H1 (cell line): ENCODE measurements around the gene SPI1. TPM values are rescaled to one million over a fixed set of nuclear protein-coding genes. Genes with fewer than 3 reads are reported as not detected.

Experiments used
- CTCF ChIA-PET: fragments of 300-600 bp; sonication (Branson Sonifier 250); formaldehyde crosslinking; loops from one replicate; lab custom pipeline; 2021; ENCODE audit not compliant: partially characterized antibody; lab: Charles Lee
- POLR2A ChIA-PET: fragments of 300-600 bp; sonication (Branson Sonifier 250); formaldehyde crosslinking; loops from one replicate; lab custom pipeline; 2021; ENCODE audit warnings: inconsistent platforms; ENCODE audit not compliant: partially characterized antibody; lab: Charles Lee
- DNase-seq, 2 experiments: peaks; one replicate each; pipeline versions ENCODE4 v3.0.0 to v3.0.0-alpha.2; 2010 to 2022; ENCODE audit warnings: low spot score in 2 of 2, low read depth in 1 of 2, mixed read lengths in 1 of 2
- FAIRE-seq: peaks from 2 replicates; lab custom pipeline; 2011; peaks lifted over from hg19 to GRCh38; lab: Jason Lieb, UNC
- H2AFZ ChIP-seq: 2 replicates; pipeline ENCODE4 v1.8.1; 2012; ENCODE audit warnings: low read length, inconsistent platforms
- H2AK5ac ChIP-seq: 2 replicates; pipeline ENCODE4 v1.6.1; 2013; ENCODE audit warnings: low read depth, low read length
- H2BK120ac ChIP-seq: replicated peaks from 2 replicates; pipeline ENCODE3; 2013; ENCODE audit warnings: low read depth, low read length, inconsistent platforms
- H2BK12ac ChIP-seq: 2 replicates; pipeline ENCODE4 v1.6.1; 2013; ENCODE audit warnings: low read depth, low read length
- H2BK15ac ChIP-seq: 2 replicates; pipeline ENCODE4 v1.6.1; 2013; ENCODE audit warnings: low read length
- H2BK20ac ChIP-seq: 2 replicates; pipeline ENCODE4 v1.6.1; 2013; ENCODE audit warnings: low read length
- H2BK5ac ChIP-seq: 2 replicates; pipeline ENCODE4 v1.6.1; 2013; ENCODE audit warnings: low read depth, low read length
- H3K14ac ChIP-seq: 2 replicates; pipeline ENCODE4 v1.6.1; 2013; ENCODE audit warnings: inconsistent platforms; ENCODE audit not compliant: insufficient read length
- H3K18ac ChIP-seq: 2 replicates; pipeline ENCODE4 v1.6.1; 2013; ENCODE audit warnings: low read length; ENCODE audit errors: extremely low read depth
- H3K23ac ChIP-seq: 2 replicates; pipeline ENCODE4 v1.6.1; 2013; ENCODE audit warnings: inconsistent platforms; ENCODE audit not compliant: insufficient read length
- H3K23me2 ChIP-seq: 2 replicates; pipeline ENCODE4 v1.6.1; 2013; ENCODE audit warnings: low read depth, low read length
- H3K27ac ChIP-seq: 2 replicates; pipeline ENCODE4 v1.6.1; 2011; ENCODE audit warnings: low read depth, low read length, inconsistent platforms
- H3K27me3 ChIP-seq, 4 experiments: replicated peaks in 1 of 4; 1 replicate in 1 of 4; 2 replicates in 3 of 4; pipeline versions ENCODE4 v1.6.1 to v1.8.1; 2011 to 2013; ENCODE audit warnings: low read length in 3 of 4, mild to moderate bottlenecking in 3 of 4, inconsistent platforms in 2 of 4, mixed read lengths in 2 of 4, moderate library complexity in 1 of 4; ENCODE audit not compliant: control insufficient read depth in 3 of 4, insufficient read depth in 3 of 4; ENCODE audit errors: extremely low read depth in 1 of 4
- H3K36me3 ChIP-seq, 4 experiments: 2 replicates each; pipeline versions ENCODE4 v1.6.1 to v1.8.1; 2011 to 2013; ENCODE audit warnings: mild to moderate bottlenecking in 4 of 4, low read length in 3 of 4, moderate library complexity in 2 of 4, control low read depth in 1 of 4, inconsistent platforms in 1 of 4; ENCODE audit not compliant: insufficient read depth in 4 of 4, control insufficient read depth in 2 of 4
- H3K4ac ChIP-seq: replicated peaks from 2 replicates; pipeline ENCODE3; 2013; ENCODE audit warnings: low read length, low read depth, mixed read lengths, inconsistent platforms; ENCODE audit not compliant: insufficient read length
- H3K4me1 ChIP-seq, 4 experiments: replicated peaks in 1 of 4; 1 replicate in 1 of 4; 2 replicates in 3 of 4; pipeline versions ENCODE4 v1.6.1 to v1.8.1; 2011 to 2013; ENCODE audit warnings: low read length in 3 of 4, inconsistent platforms in 2 of 4, mixed read lengths in 1 of 4; ENCODE audit not compliant: insufficient read depth in 4 of 4, control insufficient read depth in 3 of 4
- H3K4me2 ChIP-seq, 2 experiments: 2 replicates each; pipeline versions ENCODE4 v1.6.1 to v1.8.1; 2011 to 2013; ENCODE audit warnings: low read depth in 2 of 2, low read length in 2 of 2, control low read depth in 1 of 2, inconsistent platforms in 1 of 2, mild to moderate bottlenecking in 1 of 2; ENCODE audit not compliant: insufficient read depth in 1 of 2
- H3K4me3 ChIP-seq, 4 experiments: fragments of 200-600, 300-600 bp in 1 of 4; sonication (generic), shearing (Covaris generic), sonication (Bioruptor Twin) in 1 of 4; 2 replicates each; pipeline versions ENCODE4 v1.5.1 to v1.8.1; 2011 to 2016; ENCODE audit warnings: low read length in 4 of 4, low read depth in 3 of 4, control low read depth in 2 of 4, inconsistent platforms in 2 of 4, mild to moderate bottlenecking in 2 of 4, mixed read lengths in 1 of 4, moderate library complexity in 1 of 4; ENCODE audit not compliant: insufficient read depth in 2 of 4; ENCODE audit errors: extremely low read depth in 1 of 4
- H3K56ac ChIP-seq: replicated peaks from 2 replicates; pipeline ENCODE3; 2013; ENCODE audit warnings: low read depth, mild to moderate bottlenecking, mixed read lengths, low read length, inconsistent platforms; ENCODE audit not compliant: insufficient read length
- H3K79me1 ChIP-seq: 2 replicates; pipeline ENCODE4 v1.6.1; 2013; ENCODE audit warnings: low read depth, low read length, control low read depth
- H3K79me2 ChIP-seq, 2 experiments: 2 replicates each; pipeline versions ENCODE4 v1.6.1 to v1.8.1; 2012 to 2013; ENCODE audit warnings: low read length in 2 of 2, mild to moderate bottlenecking in 2 of 2, inconsistent platforms in 1 of 2; ENCODE audit not compliant: insufficient read depth in 2 of 2, control insufficient read depth in 1 of 2
- H3K9ac ChIP-seq, 4 experiments: replicated peaks in 1 of 4; 1 replicate in 1 of 4; 2 replicates in 3 of 4; pipeline versions ENCODE4 v1.6.1 to v1.8.1; 2011 to 2013; ENCODE audit warnings: low read depth in 3 of 4, low read length in 3 of 4, control low read depth in 2 of 4, mild to moderate bottlenecking in 2 of 4, moderate library complexity in 2 of 4, inconsistent platforms in 1 of 4; ENCODE audit errors: extremely low read depth in 1 of 4
- H3K9me3 ChIP-seq, 2 experiments: 2 replicates each; pipeline versions ENCODE4 v1.6.1 to v1.8.1; 2012 to 2013; ENCODE audit warnings: mild to moderate bottlenecking in 2 of 2, moderate library complexity in 2 of 2, control low read depth in 1 of 2, inconsistent platforms in 1 of 2, low read depth in 1 of 2, low read length in 1 of 2, mixed read lengths in 1 of 2; ENCODE audit not compliant: insufficient read depth in 2 of 2
- H4K20me1 ChIP-seq, 2 experiments: replicated peaks in 1 of 2; 2 replicates each; pipeline versions ENCODE3 to v1.8.1; 2011 to 2013; ENCODE audit warnings: inconsistent platforms in 2 of 2, low read length in 2 of 2, mild to moderate bottlenecking in 1 of 2; ENCODE audit not compliant: insufficient read depth in 2 of 2, control insufficient read depth in 1 of 2
- H4K5ac ChIP-seq: 2 replicates; pipeline ENCODE4 v1.6.1; 2013; ENCODE audit warnings: low read length, low read depth, mixed read lengths, inconsistent platforms; ENCODE audit not compliant: insufficient read length
- H4K8ac ChIP-seq: 2 replicates; pipeline ENCODE4 v1.8.0; 2013; ENCODE audit warnings: mild to moderate bottlenecking, moderate library complexity, low read length, inconsistent platforms; ENCODE audit not compliant: insufficient read depth; ENCODE audit errors: extremely low read depth
- H4K91ac ChIP-seq: replicated peaks from 2 replicates; pipeline ENCODE3; 2013; ENCODE audit warnings: low read length, mixed read lengths, inconsistent platforms; ENCODE audit not compliant: insufficient read length
- CHD2 ChIP-seq: IDR thresholded peaks from 2 replicates; pipeline ENCODE4 v1.6.1; 2012; ENCODE audit warnings: low read length, improper control_type of control experiment
- CTBP2 ChIP-seq: IDR thresholded peaks from 2 replicates; pipeline ENCODE4 v1.7.0; 2011; ENCODE audit warnings: borderline replicate concordance, mild to moderate bottlenecking, moderate library complexity, mixed read lengths, low read length; ENCODE audit not compliant: insufficient read depth, insufficient read length
- EGR1 ChIP-seq: IDR thresholded peaks from 2 replicates; pipeline ENCODE4 v1.6.1; 2011; ENCODE audit warnings: low read depth, low read length, borderline replicate concordance
- GABPA ChIP-seq: IDR thresholded peaks from 2 replicates; pipeline ENCODE4 v1.6.1; 2011; ENCODE audit warnings: mild to moderate bottlenecking, low read length, moderate library complexity, borderline replicate concordance; ENCODE audit not compliant: insufficient read depth
- POLR2A ChIP-seq, 2 experiments: IDR thresholded peaks; 1 replicate in 1 of 2; 2 replicates in 1 of 2; pipeline ENCODE4 v1.6.1; 2011; ENCODE audit warnings: low read depth in 2 of 2, low read length in 2 of 2, mild to moderate bottlenecking in 2 of 2; ENCODE audit errors: control extremely low read depth in 1 of 2
- POU5F1 ChIP-seq: IDR thresholded peaks from 2 replicates; pipeline ENCODE4 v1.6.1; 2011; ENCODE audit warnings: low read depth, mild to moderate bottlenecking, low read length, moderate library complexity
- RBBP5 ChIP-seq: IDR thresholded peaks from 2 replicates; pipeline ENCODE4 v1.7.1; 2012; ENCODE audit warnings: low read depth, mild to moderate bottlenecking, inconsistent platforms, low read length, moderate library complexity, borderline replicate concordance
- RNF2 ChIP-seq: fragments of 200-900, 300-1000 bp; sonication (generic); IDR thresholded peaks from 2 replicates; pipeline ENCODE4 v1.7.1; 2016; ENCODE audit warnings: borderline replicate concordance, low read depth, mild to moderate bottlenecking, antibody characterized with exemption, low read length; ENCODE audit not compliant: poor library complexity, severe bottlenecking; ENCODE audit errors: missing control alignments
- SP1 ChIP-seq: IDR thresholded peaks from 2 replicates; pipeline ENCODE4 v1.6.1; 2011; ENCODE audit warnings: low read depth, low read length
- ZNF274 ChIP-seq: IDR thresholded peaks from 2 replicates; pipeline ENCODE4 v1.7.0; 2012; ENCODE audit warnings: low read length, borderline replicate concordance; ENCODE audit errors: extremely low read depth
- WGBS, 2 experiments: shearing (Covaris generic) in 1 of 2; methylation state at CpG; one replicate each; pipeline versions ENCODE4 v1.1.6 to v1.1.7; 2013 to 2015; ENCODE audit warnings: low lambda C conversion rate in 2 of 2, mixed read lengths in 2 of 2, inconsistent platforms in 1 of 2, low coverage in 1 of 2, missing lambda C conversion rate in 1 of 2; ENCODE audit not compliant: insufficient replicate concordance in 2 of 2, insufficient coverage in 1 of 2, insufficient read length in 1 of 2; ENCODE audit errors: extremely low coverage in 1 of 2, missing lambda C conversion rate in 1 of 2; 5-methylcytosine and 5-hydroxymethylcytosine counted together
- polyA plus RNA-seq, 7 experiments: library from polyadenylated mRNA; depleted of rRNA in 3 of 7; stranded (reverse) in 5 of 7; unstranded in 2 of 7; fragments of >200 nt in 5 of 7; fragments of 200-250 nt in 2 of 7; gene quantifications; 1 replicate in 5 of 7; 2 replicates in 1 of 7; 4 replicates in 1 of 7; pipeline versions ENCODE4 v1.2.1 to v1.2.3, GENCODE V29; 2011 to 2013; ENCODE audit warnings: missing spikeins in 2 of 7, mixed read lengths in 2 of 7
- total RNA-seq: library from RNA; stranded (reverse); fragmentation: NEBNext Ultra II Directional; extraction: Animal tissue kit (Norgen Biotek cat#: 25700); gene quantifications from 2 replicates; pipeline ENCODE4 v1.2.1, GENCODE V29; 2021
- TF ChIP-seq, protein P1 (sequence below): IDR thresholded peaks from 2 replicates; pipeline ENCODE4 v1.6.1; 2012; ENCODE audit warnings: inconsistent platforms

SPI1 gene
- total and polyA plus RNA-seq, 2 of the 8 experiments (the other 6 are each of a cell fraction or from before 2014, with no cell fraction given): 0.12 TPM; not detected in 1

DNA sequence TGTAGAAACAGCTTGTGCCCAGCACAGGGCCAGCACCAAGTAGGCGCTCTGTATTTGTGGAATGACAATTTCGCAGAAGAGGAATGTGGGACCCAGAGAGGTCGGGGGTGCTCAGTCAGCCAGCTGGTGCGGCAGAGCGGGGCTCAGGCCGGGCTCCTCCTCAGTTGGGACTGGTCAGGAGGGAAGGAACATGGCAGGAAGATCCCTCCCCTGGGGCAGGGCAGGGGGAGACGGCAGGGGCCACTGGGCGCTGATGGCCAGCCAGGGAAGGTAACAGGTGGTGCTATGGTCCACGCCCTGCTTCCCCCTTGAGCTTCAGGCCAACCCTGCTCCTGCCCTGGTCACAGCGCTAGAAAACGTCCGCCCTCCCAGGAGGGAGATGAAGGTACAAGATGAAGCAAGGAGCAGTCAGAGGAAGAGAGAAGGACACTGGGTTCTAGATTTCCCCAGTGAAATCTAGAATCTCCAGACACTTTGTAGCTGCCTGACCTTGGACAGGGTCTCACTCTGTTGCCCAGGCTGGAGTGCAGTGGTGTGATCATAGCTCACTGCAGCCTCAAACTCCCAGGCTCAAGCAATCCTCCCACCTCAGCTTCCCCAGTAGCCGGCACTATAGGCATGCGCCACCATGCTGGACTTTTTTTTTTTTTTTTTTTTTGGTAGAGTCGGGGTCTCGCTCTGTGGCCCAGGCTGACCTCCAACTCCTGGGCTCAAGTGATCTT, 13.5 kb upstream of the SPI1 start:
- Histone ChIP-seq H3K4me1 (peaks cover 0 to 7% (median 0%) of the 10 kb centered on the region in 4 experiments; a peak in 2 of 7 replicates), H3K79me1 (no peaks in the 10 kb centered on the region), H2AK5ac (no peak overlapping the region), H2BK12ac (no peak overlapping the region), H3K27ac (no peak overlapping the region), H3K27me3 (no peaks in the 10 kb centered on the region), H4K91ac (no peak overlapping the region), H4K8ac (peak overlapping the region; percentile 64; the same call in 1 of the 2 replicates), H2BK15ac (no peak overlapping the region), H3K4ac (no peak overlapping the region), H3K18ac (no peak overlapping the region), H3K4me3 (no peak overlapping the region), H3K9ac (no peak overlapping the region), H3K56ac (no peak overlapping the region), H3K79me2 (no peaks in the 10 kb centered on the region), H3K9me3 (no peaks in the 10 kb centered on the region)
- no peak for FAIRE-seq
- 88% methylated on average over 14 of the region's 16 CpGs; no CpG with 5 or more reads in 1 of the 2 experiments for WGBS, 2 experiments
- POLR2A ChIA-PET: interaction anchor here (1.0 to 5.4 kb wide), 3 partner anchors 8 to 27 kb away, joined by 3 to 29 read pairs (median 3); partner anchors contain the start of gene SLC39A13
- no peak for DNase-seq
- TF ChIP-seq GABPA (no peak), CHD2 (no peak), ZNF274 (no peak), RNF2 (no peak), CTBP2 (no peak), RBBP5 (no peak), EGR1 (no peak), POLR2A (IDR thresholded peaks at IDR 0.05; ENCODE audit: control extremely low read depth in 1 of 2, low read depth in 2 of 2, low read length in 2 of 2) (no peak), POU5F1 (no peak), SP1 (no peak)
- TF ChIP-seq, protein P1, sequence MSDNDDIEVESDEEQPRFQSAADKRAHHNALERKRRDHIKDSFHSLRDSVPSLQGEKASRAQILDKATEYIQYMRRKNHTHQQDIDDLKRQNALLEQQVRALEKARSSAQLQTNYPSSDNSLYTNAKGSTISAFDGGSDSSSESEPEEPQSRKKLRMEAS: no peak
- TF ChIP-seq, all 59 proteins: peak for 0
- Histone ChIP-seq H4K20me1 (no peaks in the 10 kb centered on the region), H3K14ac (no peak overlapping the region), H2BK5ac (0 out of 2 replicates have a peak overlapping the region, but pooled peaks have one; percentile 26), H4K5ac (no peak overlapping the region), H3K4me2 (no peak overlapping the region), H2BK120ac (no peak overlapping the region), H3K23ac (no peak overlapping the region), H3K23me2 (no peaks in the 10 kb centered on the region), H3K36me3 (no peaks in the 10 kb centered on the region), H2BK20ac (peak overlapping the region; percentile 86; the same call in 1 of the 2 replicates), H2AFZ (no peak overlapping the region)
- CTCF ChIA-PET: interaction anchor here (0.5 to 10.7 kb wide), 9 partner anchors 9 to 37 kb away, joined by 3 to 78 read pairs (median 7); partner anchors contain the start of gene SLC39A13
